ENCODE data around the gene THRA. TPM values are rescaled to one million over a fixed set of nuclear protein-coding genes. Genes with fewer than 3 reads are reported as not detected.
A peak's percentile ranks its signal among the peaks of the same experiment; 100 is the strongest.

THRA gene
- total and polyA plus RNA-seq, 2 donors from 2014 or later = 40.8 to 63.9 TPM

- intact Hi-C loops (cut with DNase I) = no loop called here
- peaks cover 0 to 13% (median 8%) of the 10 kb centered on the region in 3 donors for H3K4me1 ChIP-seq (ENCODE audit: control insufficient read depth in 2 of 3, insufficient read depth in 2 of 3, low read depth in 1 of 3, low read length in 3 of 3)
- no peak for FAIRE-seq
- no peak overlapping the region for H3K4me3 ChIP-seq (ENCODE audit: low read length in 3 of 3)
- no peak for DNase-seq
- TF ChIP-seq, protein P1, sequence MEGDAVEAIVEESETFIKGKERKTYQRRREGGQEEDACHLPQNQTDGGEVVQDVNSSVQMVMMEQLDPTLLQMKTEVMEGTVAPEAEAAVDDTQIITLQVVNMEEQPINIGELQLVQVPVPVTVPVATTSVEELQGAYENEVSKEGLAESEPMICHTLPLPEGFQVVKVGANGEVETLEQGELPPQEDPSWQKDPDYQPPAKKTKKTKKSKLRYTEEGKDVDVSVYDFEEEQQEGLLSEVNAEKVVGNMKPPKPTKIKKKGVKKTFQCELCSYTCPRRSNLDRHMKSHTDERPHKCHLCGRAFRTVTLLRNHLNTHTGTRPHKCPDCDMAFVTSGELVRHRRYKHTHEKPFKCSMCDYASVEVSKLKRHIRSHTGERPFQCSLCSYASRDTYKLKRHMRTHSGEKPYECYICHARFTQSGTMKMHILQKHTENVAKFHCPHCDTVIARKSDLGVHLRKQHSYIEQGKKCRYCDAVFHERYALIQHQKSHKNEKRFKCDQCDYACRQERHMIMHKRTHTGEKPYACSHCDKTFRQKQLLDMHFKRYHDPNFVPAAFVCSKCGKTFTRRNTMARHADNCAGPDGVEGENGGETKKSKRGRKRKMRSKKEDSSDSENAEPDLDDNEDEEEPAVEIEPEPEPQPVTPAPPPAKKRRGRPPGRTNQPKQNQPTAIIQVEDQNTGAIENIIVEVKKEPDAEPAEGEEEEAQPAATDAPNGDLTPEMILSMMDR (IDR thresholded peaks at IDR 0.05; ENCODE audit: borderline replicate concordance, extremely low read depth, insufficient read depth) = no peak
- no peaks in the 10 kb centered on the region for H3K9me3 ChIP-seq (ENCODE audit: control insufficient read depth in 2 of 3, insufficient read depth in 1 of 3, low read length in 3 of 3)
- H3K27me3 ChIP-seq (ENCODE audit: control insufficient read depth, insufficient read depth, low read length) = no peaks in the 10 kb centered on the region
- H3K36me3 ChIP-seq (ENCODE audit: control insufficient read depth in 2 of 3, insufficient read depth in 3 of 3, low read length in 3 of 3) = peaks cover 9 to 41% (median 33%) of the 10 kb centered on the region in 3 donors
- H3K9ac ChIP-seq (ENCODE audit: low read length in 3 of 3) = no peak overlapping the region
- H3K27ac ChIP-seq (ENCODE audit: low read depth in 2 of 2, low read length in 2 of 2) = no peak overlapping the region
Observed at GRCh38 chr17:40087049-40087794, 24.5 kb downstream of the THRA start.

DNA sequence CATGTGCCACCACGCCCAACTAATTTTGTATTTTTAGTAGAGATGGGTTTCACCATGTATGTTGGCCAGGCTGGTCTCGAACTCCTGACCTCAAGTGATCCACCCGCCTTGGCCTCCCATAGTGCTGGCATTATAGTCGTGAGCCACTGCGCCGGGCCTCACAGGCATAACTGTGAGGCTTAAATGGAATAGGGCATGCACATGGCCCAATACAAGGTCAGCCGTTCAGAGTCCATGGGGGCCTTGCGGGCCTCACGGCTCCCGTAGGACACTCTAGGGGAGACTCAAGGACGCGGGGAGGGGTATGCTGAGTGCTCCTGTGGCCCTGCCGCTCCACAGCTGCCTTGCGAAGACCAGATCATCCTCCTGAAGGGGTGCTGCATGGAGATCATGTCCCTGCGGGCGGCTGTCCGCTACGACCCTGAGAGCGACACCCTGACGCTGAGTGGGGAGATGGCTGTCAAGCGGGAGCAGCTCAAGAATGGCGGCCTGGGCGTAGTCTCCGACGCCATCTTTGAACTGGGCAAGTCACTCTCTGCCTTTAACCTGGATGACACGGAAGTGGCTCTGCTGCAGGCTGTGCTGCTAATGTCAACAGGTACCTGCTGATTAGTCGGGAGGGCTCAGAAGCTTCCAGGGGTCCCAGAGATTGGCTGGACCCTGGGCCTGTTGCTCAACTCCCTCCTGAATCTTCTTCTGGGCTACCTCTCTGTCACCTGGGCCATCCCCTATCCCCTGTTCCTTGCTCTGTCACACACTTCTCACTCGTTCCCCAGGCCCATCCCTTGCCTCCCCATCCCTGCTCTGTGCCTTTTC is 25.3 kb downstream of the THRA start:
- Histone ChIP-seq H3K9ac (ENCODE audit: low read length in 3 of 3) (no peak overlapping the region), H3K27me3 (ENCODE audit: control insufficient read depth, insufficient read depth, low read length) (no peaks in the 10 kb centered on the region), H3K4me1 (ENCODE audit: control insufficient read depth in 2 of 3, insufficient read depth in 2 of 3, low read depth in 1 of 3, low read length in 3 of 3) (peaks cover 0 to 13% (median 8%) of the 10 kb centered on the region in 3 donors), H3K27ac (ENCODE audit: low read depth in 2 of 2, low read length in 2 of 2) (no peak overlapping the region), H3K9me3 (ENCODE audit: control insufficient read depth in 2 of 3, insufficient read depth in 1 of 3, low read length in 3 of 3) (no peaks in the 10 kb centered on the region), H3K36me3 (ENCODE audit: control insufficient read depth in 2 of 3, insufficient read depth in 3 of 3, low read length in 3 of 3) (peaks cover 9 to 46% (median 33%) of the 10 kb centered on the region in 3 donors), H3K4me3 (ENCODE audit: low read length in 3 of 3) (no peak overlapping the region)
- TF ChIP-seq, protein P1 (IDR thresholded peaks at IDR 0.05; ENCODE audit: borderline replicate concordance, extremely low read depth, insufficient read depth) = no peak
- intact Hi-C loops (cut with DNase I) = no loop called here
- DNase-seq = no peak
- no peak for FAIRE-seq

- Histone ChIP-seq H3K9me3 (ENCODE audit: control insufficient read depth in 2 of 3, insufficient read depth in 1 of 3, low read length in 3 of 3) (no peaks in the 10 kb centered on the region), H3K4me3 (ENCODE audit: low read length in 3 of 3) (no peak overlapping the region), H3K4me1 (ENCODE audit: control insufficient read depth in 2 of 3, insufficient read depth in 2 of 3, low read depth in 1 of 3, low read length in 3 of 3) (peaks cover 0 to 16% (median 13%) of the 10 kb centered on the region in 3 donors), H3K27ac (ENCODE audit: low read depth in 2 of 2, low read length in 2 of 2) (peak overlapping the region in 1 of 2 donors; percentile 20), H3K27me3 (ENCODE audit: control insufficient read depth, insufficient read depth, low read length) (no peaks in the 10 kb centered on the region), H3K9ac (ENCODE audit: low read length in 3 of 3) (no peak overlapping the region), H3K36me3 (ENCODE audit: control insufficient read depth in 2 of 3, insufficient read depth in 3 of 3, low read length in 3 of 3) (peaks cover 11 to 47% (median 37%) of the 10 kb centered on the region in 3 donors)
- intact Hi-C loops (cut with DNase I) = no loop called here
- DNase-seq (peak in 3 of 5 donors; percentile 27 to 59 (median 43)), FAIRE-seq (no peak)
- TF ChIP-seq, protein P1 (IDR thresholded peaks at IDR 0.05; ENCODE audit: borderline replicate concordance, extremely low read depth, insufficient read depth) = no peak
Observed at GRCh38 chr17:40089077-40089895, 26.5 kb downstream of the THRA start.

Data from kidney (tissue), 14 donors.